ENCODE data around the gene RPTN. TPM values are rescaled to one million over a fixed set of nuclear protein-coding genes. Genes with fewer than 3 reads are reported as not detected.

The RPTN gene
- total RNA-seq, 1 experiment from 2014 or later: not detected

DNA sequence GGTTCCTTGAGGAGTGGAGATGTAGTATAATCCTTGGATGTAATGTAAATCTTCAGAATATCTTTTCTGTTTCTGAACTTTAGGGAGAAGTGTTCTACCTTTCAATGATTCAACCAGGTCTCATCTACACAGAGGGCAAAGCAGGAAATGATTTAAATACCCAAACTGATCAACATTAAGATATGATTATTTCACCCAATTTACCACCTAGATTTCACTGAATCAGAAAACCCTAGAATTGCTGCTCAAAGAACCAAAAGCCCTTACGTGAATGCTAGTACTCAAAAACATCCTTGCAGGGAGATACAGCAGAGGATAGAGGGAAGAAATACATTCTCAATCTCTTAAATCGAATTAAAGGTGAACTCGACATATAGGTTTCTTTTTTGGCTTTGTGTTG lies 5.0 kb downstream of the RPTN start:
- CTCF ChIA-PET: interaction anchor here (0.5 kb wide), 1 partner anchor 192 kb away, joined by 3 read pairs; no protein-coding TSS in a partner anchor
- POLR2A ChIA-PET: no interaction called here
- DNase-seq (ENCODE audit: low read depth, low spot score): no peak
- Histone ChIP-seq H3K27ac (ENCODE audit: low read length) (no peak overlapping the region), H3K4me1 (ENCODE audit: control insufficient read depth, insufficient read depth, low read length) (no peaks in the 10 kb centered on the region), H3K27me3 (ENCODE audit: control insufficient read depth, insufficient read depth, low read length) (no peaks in the 10 kb centered on the region; the same call in 1 of the 2 replicates), H3K36me3 (ENCODE audit: control insufficient read depth, insufficient read depth, low read length) (no peaks in the 10 kb centered on the region), H3K4me3 (ENCODE audit: low read depth in 2 of 2, low read length in 2 of 2) (no peak overlapping the region), H3K9me3 (ENCODE audit: control insufficient read depth, insufficient read depth, low read depth, low read length) (no peaks in the 10 kb centered on the region)
- in situ Hi-C loops (cut with HindIII; ENCODE audit: low pct_unique_long_range_greater_than_20kb, low sequenced_read_pairs): no loop called here
- TF ChIP-seq, protein P1, sequence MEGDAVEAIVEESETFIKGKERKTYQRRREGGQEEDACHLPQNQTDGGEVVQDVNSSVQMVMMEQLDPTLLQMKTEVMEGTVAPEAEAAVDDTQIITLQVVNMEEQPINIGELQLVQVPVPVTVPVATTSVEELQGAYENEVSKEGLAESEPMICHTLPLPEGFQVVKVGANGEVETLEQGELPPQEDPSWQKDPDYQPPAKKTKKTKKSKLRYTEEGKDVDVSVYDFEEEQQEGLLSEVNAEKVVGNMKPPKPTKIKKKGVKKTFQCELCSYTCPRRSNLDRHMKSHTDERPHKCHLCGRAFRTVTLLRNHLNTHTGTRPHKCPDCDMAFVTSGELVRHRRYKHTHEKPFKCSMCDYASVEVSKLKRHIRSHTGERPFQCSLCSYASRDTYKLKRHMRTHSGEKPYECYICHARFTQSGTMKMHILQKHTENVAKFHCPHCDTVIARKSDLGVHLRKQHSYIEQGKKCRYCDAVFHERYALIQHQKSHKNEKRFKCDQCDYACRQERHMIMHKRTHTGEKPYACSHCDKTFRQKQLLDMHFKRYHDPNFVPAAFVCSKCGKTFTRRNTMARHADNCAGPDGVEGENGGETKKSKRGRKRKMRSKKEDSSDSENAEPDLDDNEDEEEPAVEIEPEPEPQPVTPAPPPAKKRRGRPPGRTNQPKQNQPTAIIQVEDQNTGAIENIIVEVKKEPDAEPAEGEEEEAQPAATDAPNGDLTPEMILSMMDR (IDR thresholded peaks at IDR 0.05): no peak
- TF ChIP-seq TCF7L2 (IDR thresholded peaks at IDR 0.05; ENCODE audit: low read depth, low read length): no peak
- TF ChIP-seq, protein P2, sequence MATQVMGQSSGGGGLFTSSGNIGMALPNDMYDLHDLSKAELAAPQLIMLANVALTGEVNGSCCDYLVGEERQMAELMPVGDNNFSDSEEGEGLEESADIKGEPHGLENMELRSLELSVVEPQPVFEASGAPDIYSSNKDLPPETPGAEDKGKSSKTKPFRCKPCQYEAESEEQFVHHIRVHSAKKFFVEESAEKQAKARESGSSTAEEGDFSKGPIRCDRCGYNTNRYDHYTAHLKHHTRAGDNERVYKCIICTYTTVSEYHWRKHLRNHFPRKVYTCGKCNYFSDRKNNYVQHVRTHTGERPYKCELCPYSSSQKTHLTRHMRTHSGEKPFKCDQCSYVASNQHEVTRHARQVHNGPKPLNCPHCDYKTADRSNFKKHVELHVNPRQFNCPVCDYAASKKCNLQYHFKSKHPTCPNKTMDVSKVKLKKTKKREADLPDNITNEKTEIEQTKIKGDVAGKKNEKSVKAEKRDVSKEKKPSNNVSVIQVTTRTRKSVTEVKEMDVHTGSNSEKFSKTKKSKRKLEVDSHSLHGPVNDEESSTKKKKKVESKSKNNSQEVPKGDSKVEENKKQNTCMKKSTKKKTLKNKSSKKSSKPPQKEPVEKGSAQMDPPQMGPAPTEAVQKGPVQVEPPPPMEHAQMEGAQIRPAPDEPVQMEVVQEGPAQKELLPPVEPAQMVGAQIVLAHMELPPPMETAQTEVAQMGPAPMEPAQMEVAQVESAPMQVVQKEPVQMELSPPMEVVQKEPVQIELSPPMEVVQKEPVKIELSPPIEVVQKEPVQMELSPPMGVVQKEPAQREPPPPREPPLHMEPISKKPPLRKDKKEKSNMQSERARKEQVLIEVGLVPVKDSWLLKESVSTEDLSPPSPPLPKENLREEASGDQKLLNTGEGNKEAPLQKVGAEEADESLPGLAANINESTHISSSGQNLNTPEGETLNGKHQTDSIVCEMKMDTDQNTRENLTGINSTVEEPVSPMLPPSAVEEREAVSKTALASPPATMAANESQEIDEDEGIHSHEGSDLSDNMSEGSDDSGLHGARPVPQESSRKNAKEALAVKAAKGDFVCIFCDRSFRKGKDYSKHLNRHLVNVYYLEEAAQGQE (IDR thresholded peaks at IDR 0.05; ENCODE audit: insufficient read depth in 1 of 2, low read depth in 2 of 2, low read length in 1 of 2): no peak
- TF ChIP-seq POLR2AphosphoS5 (IDR thresholded peaks at IDR 0.05; ENCODE audit: low read depth, low read length): no peak
- no peak for ATAC-seq
- BruUV-seq (replicated peaks): no TSS peak
- intact Hi-C loops (cut with micrococcal nuclease; ENCODE audit: unreplicated experiment): no loop called here

DNA sequence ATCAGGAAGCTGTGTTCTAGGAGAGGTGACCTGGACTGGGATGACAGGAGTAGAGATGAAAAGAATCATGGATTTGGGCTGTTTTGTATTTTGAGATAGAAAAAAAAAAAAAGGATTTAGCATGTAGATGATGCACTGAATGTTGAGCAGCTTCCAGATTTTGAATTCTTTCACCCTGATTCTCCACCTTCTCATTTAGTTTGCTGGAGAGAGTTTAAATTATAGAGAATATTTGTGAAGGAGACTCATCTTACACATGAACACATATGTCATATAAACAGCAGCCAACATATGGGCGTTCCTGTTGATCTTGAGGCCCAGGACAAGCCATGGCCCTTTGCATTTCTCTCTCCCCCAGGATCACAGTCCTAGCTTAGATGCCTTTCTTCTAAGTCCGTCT lies 7.4 kb downstream of the RPTN start:
- H3K27ac ChIP-seq (ENCODE audit: low read length): no peak overlapping the region
- CTCF ChIA-PET: interaction anchor here (0.6 kb wide), 1 partner anchor 243 kb away, joined by 3 read pairs; no protein-coding TSS in a partner anchor
- H3K36me3 ChIP-seq (ENCODE audit: control insufficient read depth, insufficient read depth, low read length): no peaks in the 10 kb centered on the region
- ATAC-seq (no peak), DNase-seq (ENCODE audit: low read depth, low spot score) (no peak)
- no peak overlapping the region for H3K4me3 ChIP-seq (ENCODE audit: low read depth in 2 of 2, low read length in 2 of 2)
- BruUV-seq (replicated peaks): no TSS peak
- H3K9me3 ChIP-seq (ENCODE audit: control insufficient read depth, insufficient read depth, low read depth, low read length): 0 out of 2 replicates have a peak, but pooled peaks cover 3% of the 10 kb centered on the region
- intact Hi-C loops (cut with micrococcal nuclease; ENCODE audit: unreplicated experiment) (no loop called here), in situ Hi-C loops (cut with HindIII; ENCODE audit: low pct_unique_long_range_greater_than_20kb, low sequenced_read_pairs) (no loop called here)
- POLR2A ChIA-PET: no interaction called here
- TF ChIP-seq, protein P1 (IDR thresholded peaks at IDR 0.05): no peak
- no peaks in the 10 kb centered on the region for H3K4me1 ChIP-seq (ENCODE audit: control insufficient read depth, insufficient read depth, low read length)
- no peaks in the 10 kb centered on the region for H3K27me3 ChIP-seq (ENCODE audit: control insufficient read depth, insufficient read depth, low read length)

DNA sequence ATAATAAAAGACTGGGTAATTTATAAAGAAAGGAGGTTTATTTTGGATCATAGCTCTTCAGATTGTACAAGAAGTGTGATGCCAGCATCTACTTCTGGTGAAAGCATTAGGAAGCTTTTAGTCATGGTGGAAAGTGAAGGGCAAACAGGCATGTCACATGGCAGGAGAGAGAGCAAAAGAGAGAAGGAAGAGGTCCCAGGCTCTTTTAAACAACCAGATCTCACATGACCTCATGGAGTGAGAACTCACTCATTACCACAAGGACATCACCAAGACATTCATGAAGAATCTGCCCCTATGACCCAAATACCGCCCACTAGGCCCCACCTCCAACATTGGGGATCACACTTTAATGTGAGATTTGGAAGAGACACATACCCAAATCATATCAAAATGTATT lies 10.0 kb downstream of the RPTN start:
- POLR2A ChIA-PET: no interaction called here
- H3K9me3 ChIP-seq (ENCODE audit: control insufficient read depth, insufficient read depth, low read depth, low read length): 0 out of 2 replicates have a peak, but pooled peaks cover 3% of the 10 kb centered on the region
- no peaks in the 10 kb centered on the region for H3K4me1 ChIP-seq (ENCODE audit: control insufficient read depth, insufficient read depth, low read length)
- TF ChIP-seq, protein P1 (IDR thresholded peaks at IDR 0.05): no peak
- TF ChIP-seq SIN3A (IDR thresholded peaks at IDR 0.05; ENCODE audit: borderline replicate concordance, insufficient read depth, low read depth, low read length) (no peak), TCF7L2 (IDR thresholded peaks at IDR 0.05; ENCODE audit: low read depth, low read length) (no peak), POLR2AphosphoS5 (IDR thresholded peaks at IDR 0.05; ENCODE audit: low read depth, low read length) (no peak)
- TF ChIP-seq, protein P2 (IDR thresholded peaks at IDR 0.05; ENCODE audit: insufficient read depth in 1 of 2, low read depth in 2 of 2, low read length in 1 of 2): no peak
- ATAC-seq: no peak
- no peaks in the 10 kb centered on the region for H3K36me3 ChIP-seq (ENCODE audit: control insufficient read depth, insufficient read depth, low read length)
- BruUV-seq (replicated peaks): no TSS peak
- no peak for DNase-seq (ENCODE audit: low read depth, low spot score)
- no peak overlapping the region for H3K27ac ChIP-seq (ENCODE audit: low read length)
- H3K27me3 ChIP-seq (ENCODE audit: control insufficient read depth, insufficient read depth, low read length): no peaks in the 10 kb centered on the region
- CTCF ChIA-PET: no interaction called here
- no peak overlapping the region for H3K4me3 ChIP-seq (ENCODE audit: low read depth in 2 of 2, low read length in 2 of 2)
- in situ Hi-C loops (cut with HindIII; ENCODE audit: low pct_unique_long_range_greater_than_20kb, low sequenced_read_pairs) (no loop called here), intact Hi-C loops (cut with micrococcal nuclease; ENCODE audit: unreplicated experiment) (no loop called here)
